CD14-positive monocyte (primary cell): ENCODE data around the gene SPNS3. TPM values are rescaled to one million over a fixed set of nuclear protein-coding genes. Genes with fewer than 3 reads are reported as not detected.

Experiments used
- DNase-seq, 3 donors: peaks; one replicate each; pipeline ENCODE4 v3.0.0-alpha.2; 2011 to 2022
- H2AFZ ChIP-seq: 2 replicates; pipeline ENCODE4 v1.6.0; 2012; ENCODE audit warnings: mild to moderate bottlenecking, low read depth, low read length, inconsistent platforms; ENCODE audit not compliant: insufficient read depth, poor library complexity, severe bottlenecking
- H3K27ac ChIP-seq, 2 donors: 1 replicate in 1 of 2; 2 replicates in 1 of 2; pipeline ENCODE4 v1.5.1; 2012 to 2013; ENCODE audit warnings: low read length in 2 of 2, control low read depth in 1 of 2, inconsistent platforms in 1 of 2, low read depth in 1 of 2, mild to moderate bottlenecking in 1 of 2
- H3K27me3 ChIP-seq, 2 donors: one replicate each; pipeline versions ENCODE4 v1.6.0 to v1.6.1; 2011 to 2013; ENCODE audit warnings: low read length in 2 of 2; ENCODE audit not compliant: control insufficient read depth in 2 of 2, insufficient read depth in 2 of 2
- H3K36me3 ChIP-seq, 2 donors: replicated peaks in 1 of 2; 1 replicate in 1 of 2; 2 replicates in 1 of 2; pipeline versions ENCODE4 v1.5.1 to v1.6.1; 2012 to 2013; ENCODE audit warnings: low read length in 2 of 2, control low read depth in 1 of 2, inconsistent platforms in 1 of 2, mild to moderate bottlenecking in 1 of 2; ENCODE audit not compliant: insufficient read depth in 2 of 2, control insufficient read depth in 1 of 2
- H3K4me1 ChIP-seq, 2 donors: 1 replicate in 1 of 2; 2 replicates in 1 of 2; pipeline versions ENCODE4 v1.5.1 to v1.6.1; 2012 to 2013; ENCODE audit warnings: low read length in 2 of 2, control low read depth in 1 of 2, inconsistent platforms in 1 of 2, mild to moderate bottlenecking in 1 of 2, moderate library complexity in 1 of 2; ENCODE audit not compliant: insufficient read depth in 2 of 2, control insufficient read depth in 1 of 2
- H3K4me2 ChIP-seq: replicated peaks from 2 replicates; pipeline ENCODE3; 2012; ENCODE audit warnings: low read length, moderate library complexity, mild to moderate bottlenecking; ENCODE audit not compliant: poor library complexity, severe bottlenecking; ENCODE audit errors: extremely low read depth
- H3K4me3 ChIP-seq, 3 experiments: fragments of 200-600 bp in 1 of 3; sonication (generic) in 1 of 3; replicated peaks in 1 of 3; 1 replicate in 2 of 3; 2 replicates in 1 of 3; pipeline ENCODE4 v1.5.1; 2011 to 2013; ENCODE audit warnings: low read length in 3 of 3, mild to moderate bottlenecking in 3 of 3, control low read depth in 2 of 3, low read depth in 2 of 3, inconsistent platforms in 1 of 3, moderate library complexity in 1 of 3
- H3K79me2 ChIP-seq: 2 replicates; pipeline ENCODE4 v1.6.0; 2012; ENCODE audit warnings: mild to moderate bottlenecking, control low read depth, inconsistent platforms, low read length, moderate library complexity; ENCODE audit not compliant: insufficient read depth
- H3K9ac ChIP-seq: 2 replicates; pipeline ENCODE4 v1.6.0; 2017; ENCODE audit warnings: low read length, mild to moderate bottlenecking; ENCODE audit not compliant: insufficient read depth, poor library complexity, severe bottlenecking
- H3K9me3 ChIP-seq, 2 donors: replicated peaks in 1 of 2; 1 replicate in 1 of 2; 2 replicates in 1 of 2; pipeline versions ENCODE4 v1.5.1 to v1.6.1; 2012 to 2013; ENCODE audit warnings: low read length in 2 of 2, control low read depth in 1 of 2; ENCODE audit not compliant: control insufficient read depth in 1 of 2, insufficient read depth in 1 of 2
- H4K20me1 ChIP-seq: 2 replicates; pipeline ENCODE4 v1.6.0; 2012; ENCODE audit warnings: mild to moderate bottlenecking, low read length, control low read depth, moderate library complexity; ENCODE audit not compliant: insufficient read depth
- H3K27ac Mint-ChIP-seq, 7 donors: one replicate each; pipeline ENCODE4 v1.8.0; 2020; ENCODE audit warnings: mild to moderate bottlenecking in 7 of 7, mixed read lengths in 7 of 7, moderate library complexity in 6 of 7, inconsistent platforms in 2 of 7
- H3K27me3 Mint-ChIP-seq, 3 donors: one replicate each; pipeline ENCODE4 v1.8.0; 2021 to 2022; ENCODE audit warnings: low read depth in 3 of 3, mild to moderate bottlenecking in 3 of 3, mixed read lengths in 3 of 3, moderate library complexity in 3 of 3, inconsistent platforms in 1 of 3
- H3K36me3 Mint-ChIP-seq, 2 donors: one replicate each; pipeline ENCODE4 v1.8.0; 2020; ENCODE audit warnings: mixed read lengths in 2 of 2, inconsistent platforms in 1 of 2, mild to moderate bottlenecking in 1 of 2
- H3K4me1 Mint-ChIP-seq: one replicate; pipeline ENCODE4 v1.8.0; 2020; ENCODE audit warnings: mild to moderate bottlenecking, mixed read lengths
- H3K4me3 Mint-ChIP-seq, 2 donors: one replicate each; pipeline ENCODE4 v1.8.0; 2020; ENCODE audit warnings: mild to moderate bottlenecking in 2 of 2, mixed read lengths in 2 of 2, moderate library complexity in 1 of 2
- H3K9me3 Mint-ChIP-seq, 7 donors: one replicate each; pipeline ENCODE4 v1.8.0; 2020 to 2022; ENCODE audit warnings: mixed read lengths in 7 of 7, mild to moderate bottlenecking in 6 of 7, moderate library complexity in 6 of 7, inconsistent platforms in 2 of 7
- WGBS: methylation state at CpG from one replicate; pipeline ENCODE4 v1.1.5; 2013; ENCODE audit warnings: missing lambda C conversion rate; ENCODE audit not compliant: insufficient coverage; 5-methylcytosine and 5-hydroxymethylcytosine counted together
- intact Hi-C, 2 donors: fragments of 100-400 bp; cut with micrococcal nuclease; formaldehyde crosslinking; loops; one replicate each; pipeline versions ENCODE4 v1.15.0 to v1.15.1; 2023
- polyA plus RNA-seq, 3 donors: library from polyadenylated mRNA; depleted of rRNA in 1 of 3; unstranded in 2 of 3; stranded (reverse) in 1 of 3; fragments of 300-500 nt in 2 of 3; fragments of >200 nt in 1 of 3; fragmentation: Illumina TruSeq in 2 of 3; gene quantifications; 1 replicate in 2 of 3; 2 replicates in 1 of 3; pipeline ENCODE4 v1.2.3, GENCODE V29; 2012 to 2021
- TF ChIP-seq, protein P1 (sequence below): fragments of 200-600 bp; IDR thresholded peaks from one replicate; pipeline ENCODE4 v1.8.0; 2022; ENCODE audit warnings: antibody characterized with exemption, mild to moderate bottlenecking

SPNS3 gene
- polyA plus RNA-seq, 3 donors, result 2.3 to 5.7 (median 4.5) TPM

GRCh38 chr17:4515501-4515900 is 81.8 kb downstream of the SPNS3 start:
- no peak overlapping the region for H3K4me2 ChIP-seq
- no peaks in the 10 kb centered on the region for H3K79me2 ChIP-seq
- peaks cover 24% of the 10 kb centered on the region for H3K4me1 Mint-ChIP-seq
- WGBS, result 95% methylated on average over 5 of the region's 5 CpGs
- no peaks in the 10 kb centered on the region for H4K20me1 ChIP-seq
- TF ChIP-seq, protein P1, sequence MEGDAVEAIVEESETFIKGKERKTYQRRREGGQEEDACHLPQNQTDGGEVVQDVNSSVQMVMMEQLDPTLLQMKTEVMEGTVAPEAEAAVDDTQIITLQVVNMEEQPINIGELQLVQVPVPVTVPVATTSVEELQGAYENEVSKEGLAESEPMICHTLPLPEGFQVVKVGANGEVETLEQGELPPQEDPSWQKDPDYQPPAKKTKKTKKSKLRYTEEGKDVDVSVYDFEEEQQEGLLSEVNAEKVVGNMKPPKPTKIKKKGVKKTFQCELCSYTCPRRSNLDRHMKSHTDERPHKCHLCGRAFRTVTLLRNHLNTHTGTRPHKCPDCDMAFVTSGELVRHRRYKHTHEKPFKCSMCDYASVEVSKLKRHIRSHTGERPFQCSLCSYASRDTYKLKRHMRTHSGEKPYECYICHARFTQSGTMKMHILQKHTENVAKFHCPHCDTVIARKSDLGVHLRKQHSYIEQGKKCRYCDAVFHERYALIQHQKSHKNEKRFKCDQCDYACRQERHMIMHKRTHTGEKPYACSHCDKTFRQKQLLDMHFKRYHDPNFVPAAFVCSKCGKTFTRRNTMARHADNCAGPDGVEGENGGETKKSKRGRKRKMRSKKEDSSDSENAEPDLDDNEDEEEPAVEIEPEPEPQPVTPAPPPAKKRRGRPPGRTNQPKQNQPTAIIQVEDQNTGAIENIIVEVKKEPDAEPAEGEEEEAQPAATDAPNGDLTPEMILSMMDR, result no peak
- no peaks in the 10 kb centered on the region for H3K36me3 Mint-ChIP-seq
- no peak overlapping the region for H3K27ac ChIP-seq
- no peak overlapping the region for H3K9ac ChIP-seq
- H3K4me3 Mint-ChIP-seq, result no peak overlapping the region
- no peak for DNase-seq
- H3K9me3 ChIP-seq, result no peaks in the 10 kb centered on the region
- no peak overlapping the region for H2AFZ ChIP-seq
- no peak overlapping the region for H3K27ac Mint-ChIP-seq
- H3K36me3 ChIP-seq, result no peaks in the 10 kb centered on the region
- intact Hi-C loops, result no loop called here
- H3K9me3 Mint-ChIP-seq, result peaks cover 0 to 3% (median 0%) of the 10 kb centered on the region in 7 donors
- no peaks in the 10 kb centered on the region for H3K27me3 ChIP-seq
- H3K4me3 ChIP-seq, result no peak overlapping the region
- H3K27me3 Mint-ChIP-seq, result peaks cover 4 to 5% (median 5%) of the 10 kb centered on the region in 3 donors
- H3K4me1 ChIP-seq, result peaks cover 15 to 16% of the 10 kb centered on the region in 2 donors

DNA sequence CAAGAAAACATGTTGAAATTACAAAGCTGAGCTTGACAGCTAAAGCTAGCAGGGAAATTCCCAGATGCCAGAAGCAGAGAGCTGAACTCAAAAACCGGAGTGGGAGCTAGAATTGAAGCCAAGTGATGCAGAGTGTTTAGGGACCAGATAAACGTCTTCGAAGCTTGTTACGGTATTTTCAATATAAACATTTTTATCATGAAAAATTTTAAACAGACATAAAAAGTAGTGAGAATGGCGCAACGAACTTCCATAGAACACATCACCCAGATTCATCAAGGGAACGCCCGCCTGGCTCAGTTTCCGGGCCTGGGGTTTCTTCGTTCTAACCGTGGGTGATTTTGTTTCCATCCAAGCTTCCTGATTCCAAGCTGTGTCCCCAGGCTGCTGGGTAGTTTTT is 83.0 kb downstream of the SPNS3 start:
- intact Hi-C loops, result no loop called here
- no peak overlapping the region for H2AFZ ChIP-seq
- no peak for DNase-seq
- Mint-ChIP-seq H3K9me3 (peaks cover 0 to 3% (median 0%) of the 10 kb centered on the region in 7 donors), H3K36me3 (no peaks in the 10 kb centered on the region), H3K27me3 (peaks cover 0 to 3% (median 2%) of the 10 kb centered on the region in 3 donors), H3K4me3 (no peak overlapping the region), H3K27ac (no peak overlapping the region), H3K4me1 (peaks cover 12% of the 10 kb centered on the region)
- no peaks in the 10 kb centered on the region for H3K79me2 ChIP-seq
- no peak overlapping the region for H3K4me3 ChIP-seq
- no peaks in the 10 kb centered on the region for H3K27me3 ChIP-seq
- H3K4me1 ChIP-seq, result peaks cover 7% of the 10 kb centered on the region in 2 donors
- H3K27ac ChIP-seq, result no peak overlapping the region
- no peak overlapping the region for H3K4me2 ChIP-seq
- TF ChIP-seq, protein P1, result no peak
- WGBS, result 100% methylated on average over 2 of the region's 11 CpGs
- H4K20me1 ChIP-seq, result no peaks in the 10 kb centered on the region
- no peaks in the 10 kb centered on the region for H3K36me3 ChIP-seq
- no peak overlapping the region for H3K9ac ChIP-seq
- H3K9me3 ChIP-seq, result no peaks in the 10 kb centered on the region
